Keratinocyte (primary cell): ENCODE data around the gene SLC1A3. TPM values are rescaled to one million over a fixed set of nuclear protein-coding genes. Genes with fewer than 3 reads are reported as not detected.

Source experiments
- DNase-seq: peaks from one replicate; pipeline ENCODE4 v3.0.0-alpha.2; 2011; ENCODE audit warnings: low read depth, missing footprints, low spot score
- FAIRE-seq: peaks from 2 replicates; lab custom pipeline; 2011; peaks lifted over from hg19 to GRCh38; lab: Jason Lieb, UNC
- H2AFZ ChIP-seq: 2 replicates; pipeline ENCODE4 v1.6.0; 2012; ENCODE audit warnings: low read length, control low read depth, inconsistent platforms; ENCODE audit not compliant: control insufficient read depth
- H3K27ac ChIP-seq: 2 replicates; pipeline ENCODE4 v1.5.1; 2011; ENCODE audit warnings: low read length; ENCODE audit not compliant: control insufficient read depth, insufficient read depth
- H3K27me3 ChIP-seq: 3 replicates; pipeline ENCODE4 v1.6.0; 2011; ENCODE audit warnings: low read length; ENCODE audit not compliant: control insufficient read depth, insufficient read depth; ENCODE audit errors: extremely low read depth
- H3K36me3 ChIP-seq, 2 experiments: 2 replicates in 1 of 2; 3 replicates in 1 of 2; pipeline ENCODE4 v1.5.1; 2011; ENCODE audit warnings: low read length in 2 of 2, mild to moderate bottlenecking in 1 of 2; ENCODE audit not compliant: control insufficient read depth in 2 of 2, insufficient read depth in 2 of 2; ENCODE audit errors: extremely low read depth in 1 of 2
- H3K4me1 ChIP-seq: 3 replicates; pipeline ENCODE4 v1.5.1; 2011; ENCODE audit warnings: low read length; ENCODE audit not compliant: control insufficient read depth, insufficient read depth; ENCODE audit errors: extremely low read depth
- H3K4me2 ChIP-seq: 3 replicates; pipeline ENCODE4 v1.6.0; 2011; ENCODE audit warnings: low read depth, low read length; ENCODE audit not compliant: control insufficient read depth, insufficient read depth; ENCODE audit errors: extremely low read depth
- H3K4me3 ChIP-seq, 3 experiments: fragments of 200-600 bp in 1 of 3; sonication (generic) in 1 of 3; 2 replicates in 2 of 3; 3 replicates in 1 of 3; pipeline ENCODE4 v1.5.1; 2011 to 2016; ENCODE audit warnings: low read length in 3 of 3, mild to moderate bottlenecking in 3 of 3, control low read depth in 2 of 3, inconsistent platforms in 1 of 3, low read depth in 1 of 3, mixed read lengths in 1 of 3, mixed run types in 1 of 3, moderate library complexity in 1 of 3; ENCODE audit not compliant: control insufficient read depth in 2 of 3, insufficient read depth in 2 of 3; ENCODE audit errors: extremely low read depth in 1 of 3
- H3K79me2 ChIP-seq: 2 replicates; pipeline ENCODE4 v1.6.0; 2012; ENCODE audit warnings: low read length; ENCODE audit not compliant: control insufficient read depth, insufficient read depth
- H3K9ac ChIP-seq: 3 replicates; pipeline ENCODE4 v1.6.0; 2011; ENCODE audit warnings: low read length; ENCODE audit not compliant: control insufficient read depth, insufficient read depth; ENCODE audit errors: extremely low read depth
- H3K9me1 ChIP-seq: 3 replicates; pipeline ENCODE4 v1.6.0; 2011; ENCODE audit warnings: low read length; ENCODE audit not compliant: control insufficient read depth, insufficient read depth; ENCODE audit errors: extremely low read depth
- H3K9me3 ChIP-seq: 2 replicates; pipeline ENCODE4 v1.5.1; 2012; ENCODE audit warnings: low read depth, low read length; ENCODE audit not compliant: control insufficient read depth
- H4K20me1 ChIP-seq: 3 replicates; pipeline ENCODE4 v1.6.0; 2011; ENCODE audit warnings: low read length; ENCODE audit not compliant: control insufficient read depth, insufficient read depth; ENCODE audit errors: extremely low read depth
- CTCF ChIP-seq, 3 experiments: IDR thresholded peaks in 1 of 3; conservative IDR thresholded peaks in 1 of 3; optimal IDR thresholded peaks in 1 of 3; 2 replicates in 2 of 3; 3 replicates in 1 of 3; pipeline versions ENCODE3 to v1.5.1; 2011; ENCODE audit warnings: low read length in 3 of 3, mild to moderate bottlenecking in 3 of 3, moderate library complexity in 2 of 3, control low read depth in 1 of 3, inconsistent platforms in 1 of 3; ENCODE audit not compliant: insufficient read depth in 2 of 3; ENCODE audit errors: extremely low read depth in 1 of 3
- EZH2 ChIP-seq: IDR thresholded peaks from one replicate; pipeline ENCODE4 v1.6.1; 2012; ENCODE audit warnings: inconsistent platforms, mild to moderate bottlenecking, low read length, moderate library complexity
- dilution Hi-C: fragments of 300-500 bp; cut with MboI; formaldehyde crosslinking; loops from one replicate; pipeline ENCODE4 v1.7.0; 2020; ENCODE audit warnings: low sequenced_read_pairs; ENCODE audit not compliant: extremely low pct_ligation_motif_present
- polyA plus RNA-seq, 5 experiments: library from polyadenylated mRNA; depleted of rRNA in 3 of 5; stranded (reverse) in 3 of 5; stranded (forward) in 1 of 5; unstranded in 1 of 5; fragments of >200 nt; gene quantifications; 1 replicate in 1 of 5; 2 replicates in 3 of 5; 3 replicates in 1 of 5; pipeline versions ENCODE4 v1.2.1 to v1.2.3, GENCODE V29; 2011 to 2012; ENCODE audit warnings: missing spikeins in 2 of 5, low read depth in 1 of 5, low replicate concordance in 1 of 5

The SLC1A3 gene
- polyA plus RNA-seq, 1 donor (not counting 4 experiments of a cell fraction or from before 2014, with no cell fraction given) = 22.2 TPM

GRCh38 chr5:36666986-36667385 is 60.6 kb downstream of the SLC1A3 start:
- H3K4me3 ChIP-seq = no peak overlapping the region
- peak overlapping the region; percentile 10 for H2AFZ ChIP-seq
- no peak overlapping the region for H3K27ac ChIP-seq
- no peaks in the 10 kb centered on the region for H3K27me3 ChIP-seq
- no peaks in the 10 kb centered on the region for H3K9me1 ChIP-seq
- no peaks in the 10 kb centered on the region for H4K20me1 ChIP-seq
- no peaks in the 10 kb centered on the region for H3K79me2 ChIP-seq
- H3K9me3 ChIP-seq = no peaks in the 10 kb centered on the region
- H3K9ac ChIP-seq = no peak overlapping the region
- H3K4me1 ChIP-seq = peaks cover 16% of the 10 kb centered on the region
- DNase-seq = no peak
- H3K36me3 ChIP-seq = peaks cover 0 to 2% of the 10 kb centered on the region in 2 experiments
- TF ChIP-seq EZH2 (no peak), CTCF (optimal IDR thresholded peaks at IDR 0.05 in 1 of 3, IDR thresholded peaks at IDR 0.05 in 1 of 3, conservative IDR thresholded peaks at IDR 0.05 in 1 of 3; ENCODE audit: extremely low read depth in 1 of 3, insufficient read depth in 2 of 3, low read length in 3 of 3) (no peak)
- FAIRE-seq = no peak
- H3K4me2 ChIP-seq = no peak overlapping the region
- dilution Hi-C loops = no loop called here

- DNase-seq = no peak
Observed at GRCh38 chr5:36667824-36668223, 61.4 kb downstream of the SLC1A3 start.

More at GRCh38 chr5:36667824-36668223, 61.4 kb downstream of the SLC1A3 start:
- Histone ChIP-seq H3K9ac (no peak overlapping the region), H3K9me1 (no peaks in the 10 kb centered on the region), H3K36me3 (peaks cover 0 to 2% of the 10 kb centered on the region in 2 experiments), H3K79me2 (no peaks in the 10 kb centered on the region), H3K9me3 (no peaks in the 10 kb centered on the region), H3K27ac (no peak overlapping the region), H3K27me3 (no peaks in the 10 kb centered on the region), H3K4me3 (no peak overlapping the region), H3K4me1 (peaks cover 16% of the 10 kb centered on the region), H3K4me2 (no peak overlapping the region), H4K20me1 (no peaks in the 10 kb centered on the region), H2AFZ (no peak overlapping the region)
- dilution Hi-C loops = no loop called here
- TF ChIP-seq CTCF (optimal IDR thresholded peaks at IDR 0.05 in 1 of 3, IDR thresholded peaks at IDR 0.05 in 1 of 3, conservative IDR thresholded peaks at IDR 0.05 in 1 of 3; ENCODE audit: extremely low read depth in 1 of 3, insufficient read depth in 2 of 3, low read length in 3 of 3) (no peak), EZH2 (no peak)
- FAIRE-seq = no peak
